GM20000 (cell line): ENCODE measurements around the gene TTC9.

Source experiments
- DNase-seq: peaks from one replicate; pipeline ENCODE4 v3.0.0; 2012; ENCODE audit warnings: low spot score
- TF ChIP-seq, protein P1 (sequence below): IDR thresholded peaks from 2 replicates; pipeline ENCODE4 v1.5.1; 2012; ENCODE audit warnings: mild to moderate bottlenecking, control low read depth; ENCODE audit errors: extremely low read depth, missing control alignments

The TTC9 gene

DNA sequence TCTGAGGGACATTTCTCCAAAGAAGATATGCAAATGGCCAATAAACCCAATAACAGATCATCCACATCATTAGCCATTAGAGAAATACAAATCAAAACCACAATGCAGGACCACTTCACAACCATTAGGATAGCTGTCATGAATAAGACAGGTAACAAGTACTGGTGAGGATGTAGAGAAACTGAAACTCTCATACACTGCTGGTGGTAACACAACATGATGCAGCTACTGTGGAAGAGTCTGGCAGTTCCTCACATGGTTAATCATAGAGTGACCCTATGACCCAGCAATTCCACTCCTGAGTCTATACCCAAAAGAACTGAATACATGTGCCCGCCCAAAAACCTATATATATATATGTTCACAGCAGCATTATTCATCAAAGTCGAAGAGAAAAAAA lies 39.0 kb downstream of the TTC9 start:
- TF ChIP-seq, protein P1, sequence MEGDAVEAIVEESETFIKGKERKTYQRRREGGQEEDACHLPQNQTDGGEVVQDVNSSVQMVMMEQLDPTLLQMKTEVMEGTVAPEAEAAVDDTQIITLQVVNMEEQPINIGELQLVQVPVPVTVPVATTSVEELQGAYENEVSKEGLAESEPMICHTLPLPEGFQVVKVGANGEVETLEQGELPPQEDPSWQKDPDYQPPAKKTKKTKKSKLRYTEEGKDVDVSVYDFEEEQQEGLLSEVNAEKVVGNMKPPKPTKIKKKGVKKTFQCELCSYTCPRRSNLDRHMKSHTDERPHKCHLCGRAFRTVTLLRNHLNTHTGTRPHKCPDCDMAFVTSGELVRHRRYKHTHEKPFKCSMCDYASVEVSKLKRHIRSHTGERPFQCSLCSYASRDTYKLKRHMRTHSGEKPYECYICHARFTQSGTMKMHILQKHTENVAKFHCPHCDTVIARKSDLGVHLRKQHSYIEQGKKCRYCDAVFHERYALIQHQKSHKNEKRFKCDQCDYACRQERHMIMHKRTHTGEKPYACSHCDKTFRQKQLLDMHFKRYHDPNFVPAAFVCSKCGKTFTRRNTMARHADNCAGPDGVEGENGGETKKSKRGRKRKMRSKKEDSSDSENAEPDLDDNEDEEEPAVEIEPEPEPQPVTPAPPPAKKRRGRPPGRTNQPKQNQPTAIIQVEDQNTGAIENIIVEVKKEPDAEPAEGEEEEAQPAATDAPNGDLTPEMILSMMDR: no peak
- DNase-seq: no peak

DNA sequence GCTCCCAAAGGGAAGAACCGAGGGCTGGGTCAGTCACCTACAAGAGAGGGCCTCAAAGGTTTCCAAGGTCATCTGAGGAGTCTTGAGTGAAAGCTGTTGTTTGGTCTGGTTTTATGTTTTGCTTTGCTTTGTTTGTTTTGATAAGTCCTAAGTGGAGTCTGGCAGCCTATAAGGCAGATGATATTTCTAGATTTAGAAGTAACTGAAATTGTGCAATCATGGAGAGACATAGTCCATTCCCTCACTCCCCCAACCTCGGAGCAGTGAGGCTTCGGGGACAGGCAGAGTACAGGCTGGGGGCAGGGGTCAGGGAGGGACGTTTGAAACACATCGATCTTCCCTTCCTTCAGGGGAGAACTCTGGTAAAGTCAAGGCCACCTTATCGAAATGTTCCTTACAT lies 42.3 kb downstream of the TTC9 start:
- TF ChIP-seq, protein P1: no peak
- no peak for DNase-seq

DNA sequence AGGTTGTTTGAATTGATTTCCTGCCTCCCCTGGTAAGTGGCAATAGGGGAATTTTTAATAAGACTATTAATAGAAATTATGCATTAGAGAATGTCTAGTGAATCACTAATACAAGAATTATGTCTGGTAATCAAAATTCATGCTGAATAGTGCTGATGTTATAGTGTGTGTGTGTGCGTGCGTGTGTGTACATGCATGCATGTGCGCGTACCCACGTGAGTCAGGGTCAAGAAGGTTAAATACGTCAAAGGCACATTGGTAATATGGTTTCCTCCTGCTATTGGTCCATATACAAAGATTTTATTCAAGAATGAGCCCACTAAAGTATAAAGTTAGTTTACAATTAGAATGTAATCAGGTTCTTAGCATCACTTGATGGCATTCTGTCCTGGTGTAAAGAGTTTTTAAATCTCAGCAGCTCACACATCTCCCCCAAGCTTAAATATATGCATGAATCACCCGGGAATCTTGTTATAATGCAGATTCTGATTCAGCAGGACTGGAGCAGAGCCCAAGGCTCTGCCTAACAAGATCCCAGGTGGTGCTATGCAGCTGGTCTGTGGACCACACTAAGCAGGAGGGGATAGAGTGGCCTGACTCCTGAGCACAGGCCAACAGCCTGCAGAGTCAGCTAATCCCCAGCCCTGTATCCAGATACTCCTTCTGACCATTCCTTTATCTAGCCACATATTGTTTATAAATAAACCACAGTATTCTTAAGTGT lies 43.9 kb downstream of the TTC9 start:
- DNase-seq: no peak
- TF ChIP-seq, protein P1: no peak

DNA sequence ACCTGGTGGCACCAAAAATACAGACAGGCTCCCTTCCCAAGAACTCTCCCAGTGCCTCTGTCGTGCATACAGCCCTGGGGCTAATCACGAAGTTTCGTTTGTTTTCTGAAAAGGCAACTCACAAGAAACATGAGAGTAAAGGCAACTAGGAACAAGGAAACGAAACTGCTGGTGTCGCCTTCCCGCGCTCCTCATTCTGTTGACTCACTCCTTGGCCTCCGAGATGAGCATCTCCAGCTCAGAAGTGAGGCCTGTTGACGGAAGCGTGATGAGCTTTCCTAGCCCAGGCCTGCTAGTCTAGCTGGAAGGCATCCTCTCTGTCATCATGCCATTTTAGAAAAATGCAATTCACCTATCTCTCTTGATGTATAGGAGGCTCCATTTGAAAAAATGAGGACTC lies 50.5 kb downstream of the TTC9 start:
- no peak for DNase-seq
- TF ChIP-seq, protein P1: no peak

DNA sequence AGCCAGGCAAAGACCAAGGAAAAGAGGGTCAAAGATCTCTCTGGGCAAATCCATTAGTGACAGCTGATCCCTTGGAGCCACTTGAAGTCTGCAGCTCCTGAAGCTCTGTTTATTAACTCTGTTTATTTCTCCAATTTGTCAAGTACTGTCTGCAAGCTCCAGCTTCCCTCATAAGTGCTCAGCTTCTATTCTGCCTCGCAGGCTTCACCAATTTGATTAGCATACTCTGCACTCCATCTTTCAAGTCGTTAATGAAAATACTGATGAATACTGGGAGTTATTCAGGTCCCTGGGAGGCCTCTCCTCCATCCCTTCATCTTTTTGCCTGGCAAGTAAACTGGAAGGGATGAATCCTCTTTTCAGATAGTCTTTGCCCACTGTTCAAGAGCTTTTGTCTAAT lies 54.3 kb downstream of the TTC9 start:
- TF ChIP-seq, protein P1: no peak
- DNase-seq: no peak

DNA sequence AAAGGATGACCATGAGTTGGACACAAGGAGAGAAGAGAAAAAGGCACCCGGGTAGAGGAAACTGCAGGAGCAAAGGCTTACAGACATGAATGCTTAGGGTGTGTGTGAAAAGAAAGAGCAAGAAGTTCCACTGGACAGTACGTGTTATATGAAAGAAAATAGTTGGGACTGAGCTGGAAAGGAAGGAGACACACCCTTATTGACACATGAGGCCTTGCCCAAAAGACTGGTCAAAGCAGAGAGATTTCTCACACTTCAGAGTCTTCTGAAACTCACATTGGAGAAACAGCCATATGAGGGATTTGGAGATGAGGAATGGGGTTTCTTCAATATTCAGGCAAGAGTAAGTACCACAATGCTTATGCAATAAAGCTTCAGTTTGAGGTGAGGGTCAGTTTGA lies 56.0 kb downstream of the TTC9 start:
- no peak for DNase-seq
- TF ChIP-seq, protein P1: no peak

DNA sequence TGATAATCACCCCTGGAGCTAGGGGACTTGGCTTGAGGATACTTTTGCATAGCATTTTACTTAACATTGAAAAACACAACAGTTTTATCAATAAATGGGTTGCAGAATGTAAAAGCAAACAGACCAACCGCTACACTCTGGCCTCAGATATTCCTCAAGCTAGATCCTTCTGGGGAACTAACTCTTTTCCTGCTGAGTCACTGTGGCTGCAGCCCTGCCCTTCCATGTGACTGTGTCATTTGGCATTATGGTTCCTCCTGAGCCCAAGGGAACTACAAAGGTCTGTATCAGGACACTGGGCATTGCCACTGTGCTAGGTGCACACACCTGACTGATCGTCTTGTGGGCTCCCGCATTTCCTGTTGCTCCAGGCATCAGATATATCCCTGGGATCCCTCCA lies 56.6 kb downstream of the TTC9 start:
- TF ChIP-seq, protein P1: no peak
- DNase-seq: no peak
